ENCODE data around the gene EEPD1. TPM values are rescaled to one million over a fixed set of nuclear protein-coding genes. Genes with fewer than 3 reads are reported as not detected.

EEPD1 gene
- total RNA-seq, 1 experiment from 2014 or later, result 48.0 TPM

DNA sequence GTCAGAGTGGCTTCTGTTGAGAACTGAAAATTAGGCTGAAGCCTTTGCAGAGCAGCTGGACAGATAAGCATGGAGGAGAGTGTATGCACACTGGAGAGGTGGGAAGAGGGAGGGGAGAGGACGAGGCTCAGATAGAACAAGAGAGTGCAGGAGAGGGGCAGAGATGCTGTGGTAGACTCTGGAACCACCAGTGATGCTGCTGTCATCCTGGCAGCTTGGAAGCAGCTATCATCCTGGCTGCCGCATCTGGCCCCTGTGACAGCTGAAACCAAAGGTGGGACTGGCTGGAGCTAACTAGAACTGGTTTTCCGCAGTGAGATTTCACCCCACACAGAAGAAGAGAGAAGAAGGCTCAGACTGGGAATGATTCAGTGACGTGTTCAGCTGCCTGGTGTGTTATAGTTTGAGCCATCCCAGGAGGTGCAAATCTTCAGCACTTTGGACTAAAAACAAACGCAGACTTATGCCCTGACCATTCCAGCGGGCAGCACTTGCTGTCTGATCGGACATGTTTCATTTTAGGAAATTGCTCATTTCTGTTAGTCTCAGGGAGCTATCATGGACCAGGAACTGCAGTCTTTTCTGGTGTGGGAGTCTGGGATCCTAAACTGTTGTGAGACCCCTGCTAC, 38.4 kb downstream of the EEPD1 start:
- H3K9me3 ChIP-seq (ENCODE audit: control insufficient read depth, insufficient read depth, low read depth, low read length), result no peaks in the 10 kb centered on the region
- peaks cover 42% of the 10 kb centered on the region for H3K4me1 ChIP-seq (ENCODE audit: control insufficient read depth, insufficient read depth, low read length)
- intact Hi-C loops (cut with micrococcal nuclease; ENCODE audit: unreplicated experiment), result no loop called here
- H3K27ac ChIP-seq (ENCODE audit: low read length), result peak overlapping the region; percentile 36; the same call in 1 of the 2 replicates
- ChIA-PET CTCF (no interaction called here), POLR2A (no interaction called here)
- BruUV-seq (replicated peaks), result no TSS peak
- ATAC-seq, result no peak
- TF ChIP-seq, protein P1, sequence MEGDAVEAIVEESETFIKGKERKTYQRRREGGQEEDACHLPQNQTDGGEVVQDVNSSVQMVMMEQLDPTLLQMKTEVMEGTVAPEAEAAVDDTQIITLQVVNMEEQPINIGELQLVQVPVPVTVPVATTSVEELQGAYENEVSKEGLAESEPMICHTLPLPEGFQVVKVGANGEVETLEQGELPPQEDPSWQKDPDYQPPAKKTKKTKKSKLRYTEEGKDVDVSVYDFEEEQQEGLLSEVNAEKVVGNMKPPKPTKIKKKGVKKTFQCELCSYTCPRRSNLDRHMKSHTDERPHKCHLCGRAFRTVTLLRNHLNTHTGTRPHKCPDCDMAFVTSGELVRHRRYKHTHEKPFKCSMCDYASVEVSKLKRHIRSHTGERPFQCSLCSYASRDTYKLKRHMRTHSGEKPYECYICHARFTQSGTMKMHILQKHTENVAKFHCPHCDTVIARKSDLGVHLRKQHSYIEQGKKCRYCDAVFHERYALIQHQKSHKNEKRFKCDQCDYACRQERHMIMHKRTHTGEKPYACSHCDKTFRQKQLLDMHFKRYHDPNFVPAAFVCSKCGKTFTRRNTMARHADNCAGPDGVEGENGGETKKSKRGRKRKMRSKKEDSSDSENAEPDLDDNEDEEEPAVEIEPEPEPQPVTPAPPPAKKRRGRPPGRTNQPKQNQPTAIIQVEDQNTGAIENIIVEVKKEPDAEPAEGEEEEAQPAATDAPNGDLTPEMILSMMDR (IDR thresholded peaks at IDR 0.05), result no peak
- TF ChIP-seq SIN3A (IDR thresholded peaks at IDR 0.05; ENCODE audit: borderline replicate concordance, insufficient read depth, low read depth, low read length) (no peak), TCF7L2 (IDR thresholded peaks at IDR 0.05; ENCODE audit: low read depth, low read length) (no peak), POLR2AphosphoS5 (IDR thresholded peaks at IDR 0.05; ENCODE audit: low read depth, low read length) (no peak)
- TF ChIP-seq, protein P2, sequence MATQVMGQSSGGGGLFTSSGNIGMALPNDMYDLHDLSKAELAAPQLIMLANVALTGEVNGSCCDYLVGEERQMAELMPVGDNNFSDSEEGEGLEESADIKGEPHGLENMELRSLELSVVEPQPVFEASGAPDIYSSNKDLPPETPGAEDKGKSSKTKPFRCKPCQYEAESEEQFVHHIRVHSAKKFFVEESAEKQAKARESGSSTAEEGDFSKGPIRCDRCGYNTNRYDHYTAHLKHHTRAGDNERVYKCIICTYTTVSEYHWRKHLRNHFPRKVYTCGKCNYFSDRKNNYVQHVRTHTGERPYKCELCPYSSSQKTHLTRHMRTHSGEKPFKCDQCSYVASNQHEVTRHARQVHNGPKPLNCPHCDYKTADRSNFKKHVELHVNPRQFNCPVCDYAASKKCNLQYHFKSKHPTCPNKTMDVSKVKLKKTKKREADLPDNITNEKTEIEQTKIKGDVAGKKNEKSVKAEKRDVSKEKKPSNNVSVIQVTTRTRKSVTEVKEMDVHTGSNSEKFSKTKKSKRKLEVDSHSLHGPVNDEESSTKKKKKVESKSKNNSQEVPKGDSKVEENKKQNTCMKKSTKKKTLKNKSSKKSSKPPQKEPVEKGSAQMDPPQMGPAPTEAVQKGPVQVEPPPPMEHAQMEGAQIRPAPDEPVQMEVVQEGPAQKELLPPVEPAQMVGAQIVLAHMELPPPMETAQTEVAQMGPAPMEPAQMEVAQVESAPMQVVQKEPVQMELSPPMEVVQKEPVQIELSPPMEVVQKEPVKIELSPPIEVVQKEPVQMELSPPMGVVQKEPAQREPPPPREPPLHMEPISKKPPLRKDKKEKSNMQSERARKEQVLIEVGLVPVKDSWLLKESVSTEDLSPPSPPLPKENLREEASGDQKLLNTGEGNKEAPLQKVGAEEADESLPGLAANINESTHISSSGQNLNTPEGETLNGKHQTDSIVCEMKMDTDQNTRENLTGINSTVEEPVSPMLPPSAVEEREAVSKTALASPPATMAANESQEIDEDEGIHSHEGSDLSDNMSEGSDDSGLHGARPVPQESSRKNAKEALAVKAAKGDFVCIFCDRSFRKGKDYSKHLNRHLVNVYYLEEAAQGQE (IDR thresholded peaks at IDR 0.05; ENCODE audit: insufficient read depth in 1 of 2, low read depth in 2 of 2, low read length in 1 of 2), result no peak
- in situ Hi-C loops (cut with HindIII; ENCODE audit: low pct_unique_long_range_greater_than_20kb, low sequenced_read_pairs), result no loop called here
- H3K4me3 ChIP-seq (ENCODE audit: low read depth in 2 of 2, low read length in 2 of 2), result no peak overlapping the region
- no peaks in the 10 kb centered on the region for H3K36me3 ChIP-seq (ENCODE audit: control insufficient read depth, insufficient read depth, low read length)
- no peak for DNase-seq (ENCODE audit: low read depth, low spot score)
- no peaks in the 10 kb centered on the region for H3K27me3 ChIP-seq (ENCODE audit: control insufficient read depth, insufficient read depth, low read length)

GRCh38 chr7:36192053-36192824, 39.2 kb downstream of the EEPD1 start:
- in situ Hi-C loops (cut with HindIII; ENCODE audit: low pct_unique_long_range_greater_than_20kb, low sequenced_read_pairs), result no loop called here
- DNase-seq (ENCODE audit: low read depth, low spot score), result no peak
- no peak for ATAC-seq

More at GRCh38 chr7:36192053-36192824, 39.2 kb downstream of the EEPD1 start:
- H3K4me3 ChIP-seq (ENCODE audit: low read depth in 2 of 2, low read length in 2 of 2), result no peak overlapping the region
- no peaks in the 10 kb centered on the region for H3K36me3 ChIP-seq (ENCODE audit: control insufficient read depth, insufficient read depth, low read length)
- H3K4me1 ChIP-seq (ENCODE audit: control insufficient read depth, insufficient read depth, low read length), result peaks cover 36% of the 10 kb centered on the region
- ChIA-PET CTCF (no interaction called here), POLR2A (interaction anchor here (0.6 kb wide), 1 partner anchor 32 kb away, joined by 3 read pairs; no protein-coding TSS in a partner anchor)
- no TSS peak for BruUV-seq (replicated peaks)
- TF ChIP-seq, protein P1 (IDR thresholded peaks at IDR 0.05), result no peak
- TF ChIP-seq, protein P2 (IDR thresholded peaks at IDR 0.05; ENCODE audit: insufficient read depth in 1 of 2, low read depth in 2 of 2, low read length in 1 of 2), result no peak
- TF ChIP-seq TCF7L2 (IDR thresholded peaks at IDR 0.05; ENCODE audit: low read depth, low read length), result no peak
- intact Hi-C loops (cut with micrococcal nuclease; ENCODE audit: unreplicated experiment), result no loop called here
- H3K9me3 ChIP-seq (ENCODE audit: control insufficient read depth, insufficient read depth, low read depth, low read length), result no peaks in the 10 kb centered on the region
- no peaks in the 10 kb centered on the region for H3K27me3 ChIP-seq (ENCODE audit: control insufficient read depth, insufficient read depth, low read length)
- no peak overlapping the region for H3K27ac ChIP-seq (ENCODE audit: low read length)

Data from Panc1 (cell line).